Right lobe of liver (tissue), 6 donors: ENCODE data around the gene IQCF6. TPM values are rescaled to one million over a fixed set of nuclear protein-coding genes. Genes with fewer than 3 reads are reported as not detected.

Experiments used
- ATAC-seq, 4 donors: fragments of 200-7000 bp; cut with Tn5 transposase; one replicate each; pipeline ENCODE4 v1.9.1; 2020; ENCODE audit warnings: mild to moderate bottlenecking in 4 of 4, moderate library complexity in 4 of 4
- DNase-seq, 3 donors: peaks; one replicate each; pipeline ENCODE4 v3.0.0-alpha.2; 2020
- H3K27ac ChIP-seq, 3 donors: fragments of 200-600 bp; one replicate each; pipeline ENCODE4 v1.8.0; 2022
- H3K27me3 ChIP-seq, 2 donors: fragments of 200-600 bp; one replicate each; pipeline ENCODE4 v1.8.0; 2022
- H3K36me3 ChIP-seq, 4 donors: fragments of 200-600 bp; sonication (generic) in 1 of 4; one replicate each; pipeline versions ENCODE4 v1.5.1 to v1.8.0; 2017 to 2022; ENCODE audit warnings: control low read depth in 1 of 4
- H3K4me1 ChIP-seq, 4 donors: fragments of 200-600 bp; sonication (generic) in 1 of 4; one replicate each; pipeline versions ENCODE4 v1.5.1 to v1.8.0; 2017 to 2022; ENCODE audit warnings: control low read depth in 1 of 4
- H3K4me3 ChIP-seq, 3 donors: fragments of 200-600 bp; one replicate each; pipeline ENCODE4 v1.8.0; 2022
- H3K9me3 ChIP-seq, 4 donors: fragments of 200-600 bp; sonication (generic) in 1 of 4; one replicate each; pipeline versions ENCODE4 v1.5.1 to v1.8.0; 2017 to 2022; ENCODE audit warnings: control low read depth in 1 of 4
- POLR2A ChIP-seq: fragments of 450-650 bp; IDR thresholded peaks from one replicate; pipeline ENCODE4 v1.6.1; 2017; ENCODE audit warnings: antibody characterized with exemption, mild to moderate bottlenecking
- intact Hi-C, 2 donors: fragments of 100-400 bp; cut with DNase I; formaldehyde crosslinking; loops; one replicate each; pipeline versions ENCODE4 v1.11.2 to v1.14.1; 2022
- total RNA-seq, 6 experiments: library from RNA; depleted of rRNA in 2 of 6; stranded (reverse); fragments of >200 nt in 2 of 6; fragmentation: NEBNext Ultra II Directional in 3 of 6; extraction: Animal tissue kit (Norgen Biotek cat#: 25700) in 3 of 6; gene quantifications; one replicate each; pipeline versions ENCODE4 v1.1.0 to v1.2.4, GENCODE V29; 2016 to 2023
- TF ChIP-seq, protein P1 (sequence below), 4 donors: fragments of 200-600 bp in 3 of 4; fragments of 450-650 bp in 1 of 4; IDR thresholded peaks; one replicate each; pipeline versions ENCODE4 v1.5.1 to v1.8.0; 2016 to 2022; ENCODE audit warnings: antibody characterized with exemption in 4 of 4, mild to moderate bottlenecking in 2 of 4
- donor health status: DM: no; HTN: yes; CAD: no.
- donor health status: DM: no; HTN: no; CAD: no.
- donor health status: DM: no; HTN: no; CAD: no.
- donor health status: DM: no; HTN: yes; CAD: no.
- donor health status: DM: no; HTN: yes; CAD: no.

The IQCF6 gene
- total RNA-seq, 6 experiments from 2014 or later = not detected

GRCh38 chr3:51729042-51729633 is 49.9 kb downstream of the IQCF6 start:
- DNase-seq (no peak), ATAC-seq (no peak)
- Histone ChIP-seq H3K9me3 (no peaks in the 10 kb centered on the region), H3K27me3 (no peaks in the 10 kb centered on the region), H3K4me1 (no peaks in the 10 kb centered on the region), H3K36me3 (no peaks in the 10 kb centered on the region), H3K27ac (no peak overlapping the region), H3K4me3 (no peak overlapping the region)
- intact Hi-C loops = no loop called here
- TF ChIP-seq, protein P1, sequence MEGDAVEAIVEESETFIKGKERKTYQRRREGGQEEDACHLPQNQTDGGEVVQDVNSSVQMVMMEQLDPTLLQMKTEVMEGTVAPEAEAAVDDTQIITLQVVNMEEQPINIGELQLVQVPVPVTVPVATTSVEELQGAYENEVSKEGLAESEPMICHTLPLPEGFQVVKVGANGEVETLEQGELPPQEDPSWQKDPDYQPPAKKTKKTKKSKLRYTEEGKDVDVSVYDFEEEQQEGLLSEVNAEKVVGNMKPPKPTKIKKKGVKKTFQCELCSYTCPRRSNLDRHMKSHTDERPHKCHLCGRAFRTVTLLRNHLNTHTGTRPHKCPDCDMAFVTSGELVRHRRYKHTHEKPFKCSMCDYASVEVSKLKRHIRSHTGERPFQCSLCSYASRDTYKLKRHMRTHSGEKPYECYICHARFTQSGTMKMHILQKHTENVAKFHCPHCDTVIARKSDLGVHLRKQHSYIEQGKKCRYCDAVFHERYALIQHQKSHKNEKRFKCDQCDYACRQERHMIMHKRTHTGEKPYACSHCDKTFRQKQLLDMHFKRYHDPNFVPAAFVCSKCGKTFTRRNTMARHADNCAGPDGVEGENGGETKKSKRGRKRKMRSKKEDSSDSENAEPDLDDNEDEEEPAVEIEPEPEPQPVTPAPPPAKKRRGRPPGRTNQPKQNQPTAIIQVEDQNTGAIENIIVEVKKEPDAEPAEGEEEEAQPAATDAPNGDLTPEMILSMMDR (IDR thresholded peaks at IDR 0.05) = no peak
- no peak for TF ChIP-seq POLR2A

Other genes starting within 250 kb of the IQCF6 start
- gene RAD54L2, start 240.5 kb downstream of the IQCF6 start, total RNA-seq = 10 to 100 TPM in 5 of 6 experiments, 1 to 10 TPM in 1; 8.0 to 21.1 (median 13.7) TPM
- 10 to 100 TPM; 26.5 to 67.0 (median 40.8) TPM for gene TEX264, start 108.0 kb downstream of the IQCF6 start, total RNA-seq
- 1 to 10 TPM in 1 of 6 experiments, not detected in 5; 1.2 TPM for gene GRM2, start 72.2 kb downstream of the IQCF6 start, total RNA-seq
- not detected for gene IQCF2, start 82.4 kb upstream of the IQCF6 start, total RNA-seq
- gene IQCF5, start 96.4 kb upstream of the IQCF6 start, total RNA-seq = not detected
- gene IQCF1, start 124.1 kb upstream of the IQCF6 start, total RNA-seq = not detected
- gene RRP9, start 162.7 kb upstream of the IQCF6 start, total RNA-seq = 10 to 100 TPM in 1 of 6 experiments, 1 to 10 TPM in 5; 5.2 to 10.8 (median 7.6) TPM
- gene PARP3, start 163.1 kb upstream of the IQCF6 start, total RNA-seq = 10 to 100 TPM; 13.5 to 19.4 (median 16.0) TPM
- under 1 TPM in 2 of 6 experiments, not detected in 4; 0.18 to 0.37 TPM for gene GPR62, start 176.1 kb upstream of the IQCF6 start, total RNA-seq
- 10 to 100 TPM in 3 of 6 experiments, 1 to 10 TPM in 3; 6.5 to 19.2 (median 11.7) TPM for gene PCBP4, start 188.2 kb upstream of the IQCF6 start, total RNA-seq
- gene ABHD14B, start 194.8 kb upstream of the IQCF6 start, total RNA-seq = 100 to 1,000 TPM in 4 of 6 experiments, 10 to 100 TPM in 2; 62.9 to 126 (median 109) TPM
- gene ABHD14A, start 195.8 kb upstream of the IQCF6 start, total RNA-seq = 10 to 100 TPM in 4 of 6 experiments, 1 to 10 TPM in 2; 8.3 to 22.2 (median 15.1) TPM
- gene ACY1, start 204.3 kb upstream of the IQCF6 start, total RNA-seq = 100 to 1,000 TPM; 223 to 479 (median 297) TPM
- 100 to 1,000 TPM; 396 to 971 (median 447) TPM for gene RPL29, start 216.7 kb upstream of the IQCF6 start, total RNA-seq